ENCODE measurements around the gene LDAH.

LDAH gene

GRCh38 chr2:20648831-20649230 is 174.1 kb downstream of the LDAH start (continued):
- no peak for TF ChIP-seq ZNF624 (tag by site-specific recombination; IDR thresholded peaks at IDR 0.05)
- no peak for TF ChIP-seq ZNF560 (tag by site-specific recombination; IDR thresholded peaks at IDR 0.05; ENCODE audit: borderline replicate concordance)
- TF ChIP-seq ZNF626 (tag by site-specific recombination; IDR thresholded peaks at IDR 0.05): no peak
- no peak for TF ChIP-seq ZBTB20 (tag by site-specific recombination; IDR thresholded peaks at IDR 0.05)
- no peak for TF ChIP-seq SP2 (tag by site-specific recombination; IDR thresholded peaks at IDR 0.05)
- TF ChIP-seq PBX3 (CRISPR knock-in tag; IDR thresholded peaks at IDR 0.05): no peak
- TF ChIP-seq CTCF (tag by site-specific recombination; IDR thresholded peaks at IDR 0.05): no peak
- no peak for TF ChIP-seq ZFP41 (tag by site-specific recombination; IDR thresholded peaks at IDR 0.05; ENCODE audit: borderline replicate concordance)
- no peak for TF ChIP-seq ZNF501 (tag by site-specific recombination; IDR thresholded peaks at IDR 0.05)

- H3K4me3 ChIP-seq (ENCODE audit: low read depth, low read length): no peak overlapping the region
- ChIA-PET CTCF (interaction anchor here (0.6 to 5.6 kb wide), 7 partner anchors 11 to 270 kb away, joined by 3 to 57 read pairs (median 4); no protein-coding TSS in a partner anchor), POLR2A (interaction anchor here (5.9 kb wide), 1 partner anchor 201 kb away, joined by 51 read pairs; the partner anchor contains the start of gene RHOB)
- no peak for TF ChIP-seq ZNF571 (tag by site-specific recombination; IDR thresholded peaks at IDR 0.05)
- no peak for TF ChIP-seq ZFHX2 (tag by site-specific recombination; conservative IDR thresholded peaks at IDR 0.05)
- no peak for TF ChIP-seq ZNF843 (tag by site-specific recombination; IDR thresholded peaks at IDR 0.05)
- no peaks in the 10 kb centered on the region for H3K4me1 ChIP-seq (ENCODE audit: control insufficient read depth, insufficient read depth, low read length)
- H3K36me3 ChIP-seq (ENCODE audit: control insufficient read depth in 2 of 2, insufficient read depth in 1 of 2, low read length in 2 of 2): peaks cover 0 to 38% of the 10 kb centered on the region in 2 experiments; a peak in 1 of 3 replicates
- H3K9me3 ChIP-seq (ENCODE audit: control insufficient read depth, insufficient read depth, low read depth, low read length): no peaks in the 10 kb centered on the region
- H3K27ac ChIP-seq (ENCODE audit: extremely low read depth, low read depth, low read length): no peak overlapping the region
These were observed 174.7 kb downstream of the LDAH start for GRCh38 chr2:20648206-20648605.

- no peaks in the 10 kb centered on the region for H3K9me3 ChIP-seq (ENCODE audit: control insufficient read depth, insufficient read depth, low read depth, low read length)
- no peak for TF ChIP-seq ZNF398 (tag by site-specific recombination; IDR thresholded peaks at IDR 0.05)
- no peak for TF ChIP-seq ZSCAN18 (tag by site-specific recombination; IDR thresholded peaks at IDR 0.05)
- TF ChIP-seq GLI2 (tag by site-specific recombination; IDR thresholded peaks at IDR 0.05; ENCODE audit: borderline replicate concordance, low read depth): no peak
- TF ChIP-seq RBAK (tag by site-specific recombination; IDR thresholded peaks at IDR 0.05): no peak
- TF ChIP-seq ZNF701 (tag by site-specific recombination; IDR thresholded peaks at IDR 0.05): no peak
- no peak for TF ChIP-seq ZNF248 (tag by site-specific recombination; IDR thresholded peaks at IDR 0.05)
- TF ChIP-seq ZBTB8A (tag by site-specific recombination; IDR thresholded peaks at IDR 0.05): no peak
- no peak for TF ChIP-seq BCL11B (tag by site-specific recombination; IDR thresholded peaks at IDR 0.05; ENCODE audit: low read depth)
- TF ChIP-seq ZNF335 (tag by site-specific recombination; conservative IDR thresholded peaks at IDR 0.05): no peak
- TF ChIP-seq ZIC2 (tag by site-specific recombination; IDR thresholded peaks at IDR 0.05): no peak
- TF ChIP-seq ZNF624 (tag by site-specific recombination; IDR thresholded peaks at IDR 0.05): no peak
- no peak for TF ChIP-seq REST (tag by site-specific recombination; IDR thresholded peaks at IDR 0.05)
- no peak overlapping the region for H3K4me3 ChIP-seq (ENCODE audit: low read depth, low read length)
- H3K4me1 ChIP-seq (ENCODE audit: control insufficient read depth, insufficient read depth, low read length): no peaks in the 10 kb centered on the region
- peaks cover 0 to 41% of the 10 kb centered on the region in 2 experiments; a peak in 1 of 3 replicates for H3K36me3 ChIP-seq (ENCODE audit: control insufficient read depth in 2 of 2, insufficient read depth in 1 of 2, low read length in 2 of 2)
- H3K27ac ChIP-seq (ENCODE audit: extremely low read depth, low read depth, low read length): no peak overlapping the region
- ChIA-PET CTCF (interaction anchor here (1.4 to 1.7 kb wide), 2 partner anchors 11 to 12 kb away, joined by 4 to 7 read pairs; no protein-coding TSS in a partner anchor), POLR2A (interaction anchor here (5.9 kb wide), 1 partner anchor 200 kb away, joined by 51 read pairs; the partner anchor contains the start of gene RHOB)
These were observed 175.2 kb downstream of the LDAH start for GRCh38 chr2:20647738-20648137.
